Fibroblast of mammary gland (primary cell): ENCODE data around the gene TUBB.
A peak's percentile ranks its signal among the peaks of the same experiment; 100 is the strongest.
"Not testable (repeated sequence)": the region's sequence is repeated elsewhere in the genome, so short reads cannot be mapped to it uniquely, and the experiment has no call there.

ENCODE experiments used
- DNase-seq: peaks from one replicate; pipeline ENCODE4 v3.0.0-alpha.2; 2010; ENCODE audit warnings: low read depth
- H3K4me3 ChIP-seq: 2 replicates; pipeline ENCODE4 v1.5.1; 2011; ENCODE audit warnings: low read depth, mild to moderate bottlenecking, low read length, moderate library complexity; ENCODE audit not compliant: control insufficient read depth
- TF ChIP-seq, protein P1 (sequence below): conservative IDR thresholded peaks from 2 replicates; pipeline ENCODE4 v1.5.1; 2011; ENCODE audit warnings: low read depth, low read length, inconsistent platforms; ENCODE audit not compliant: control insufficient read depth, insufficient read depth

TUBB gene

DNA sequence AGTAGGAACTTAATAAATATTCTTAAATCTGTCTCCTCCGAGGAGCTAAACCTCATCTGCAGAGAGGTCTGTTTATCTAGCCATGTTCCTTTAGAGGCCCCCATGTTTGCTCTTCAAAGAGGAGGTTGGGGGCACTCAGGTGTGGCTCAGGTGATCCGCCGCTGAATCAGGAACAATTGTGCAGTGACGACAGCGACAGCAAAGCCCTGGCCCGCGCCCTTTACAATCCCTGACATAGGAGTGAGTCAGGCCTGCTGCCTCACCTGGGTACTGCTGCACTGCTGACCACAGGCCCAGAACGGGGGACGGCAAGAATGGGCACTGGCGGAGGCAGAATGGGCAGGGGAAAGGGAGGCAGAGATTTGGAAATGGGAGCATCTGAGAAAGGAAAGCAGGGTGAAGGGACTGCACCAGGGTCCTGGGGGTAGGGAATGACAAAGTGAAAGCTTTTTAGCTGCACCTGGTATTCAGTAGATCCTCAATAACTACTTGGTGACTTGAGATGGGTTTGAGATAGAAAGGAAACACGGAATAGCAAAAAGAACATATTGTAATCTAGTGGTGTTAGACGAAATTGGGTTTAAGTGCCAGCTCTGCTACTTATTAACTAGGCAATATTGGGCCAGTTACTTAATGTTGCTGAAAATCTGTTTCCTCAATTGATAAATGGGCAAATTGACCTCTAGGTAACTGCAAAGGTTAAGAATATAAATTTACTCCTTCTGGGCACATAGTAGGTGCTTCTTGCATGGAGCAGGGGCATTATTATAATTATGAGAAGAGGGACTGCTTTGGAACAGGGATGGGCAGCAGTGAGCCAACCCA, 29.6 kb downstream of the TUBB start:
- TF ChIP-seq, protein P1, sequence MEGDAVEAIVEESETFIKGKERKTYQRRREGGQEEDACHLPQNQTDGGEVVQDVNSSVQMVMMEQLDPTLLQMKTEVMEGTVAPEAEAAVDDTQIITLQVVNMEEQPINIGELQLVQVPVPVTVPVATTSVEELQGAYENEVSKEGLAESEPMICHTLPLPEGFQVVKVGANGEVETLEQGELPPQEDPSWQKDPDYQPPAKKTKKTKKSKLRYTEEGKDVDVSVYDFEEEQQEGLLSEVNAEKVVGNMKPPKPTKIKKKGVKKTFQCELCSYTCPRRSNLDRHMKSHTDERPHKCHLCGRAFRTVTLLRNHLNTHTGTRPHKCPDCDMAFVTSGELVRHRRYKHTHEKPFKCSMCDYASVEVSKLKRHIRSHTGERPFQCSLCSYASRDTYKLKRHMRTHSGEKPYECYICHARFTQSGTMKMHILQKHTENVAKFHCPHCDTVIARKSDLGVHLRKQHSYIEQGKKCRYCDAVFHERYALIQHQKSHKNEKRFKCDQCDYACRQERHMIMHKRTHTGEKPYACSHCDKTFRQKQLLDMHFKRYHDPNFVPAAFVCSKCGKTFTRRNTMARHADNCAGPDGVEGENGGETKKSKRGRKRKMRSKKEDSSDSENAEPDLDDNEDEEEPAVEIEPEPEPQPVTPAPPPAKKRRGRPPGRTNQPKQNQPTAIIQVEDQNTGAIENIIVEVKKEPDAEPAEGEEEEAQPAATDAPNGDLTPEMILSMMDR: no peak
- DNase-seq: no peak
- no peak overlapping the region for H3K4me3 ChIP-seq

DNA sequence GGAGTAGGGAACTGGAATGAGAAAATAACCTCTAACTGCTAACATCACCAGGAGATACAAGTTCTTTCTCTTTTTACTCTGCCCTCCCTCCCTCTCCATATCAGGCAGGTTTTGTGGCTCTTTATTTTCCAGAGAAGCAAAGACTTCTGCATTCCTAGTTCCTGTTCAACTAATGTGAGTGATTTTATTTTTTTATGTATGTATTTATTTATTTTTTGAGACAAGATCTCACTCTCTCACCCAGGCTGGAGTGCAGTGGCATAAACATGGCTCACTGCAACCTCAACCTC, 30.2 kb downstream of the TUBB start:
- DNase-seq: no peak
- TF ChIP-seq, protein P1: no peak
- H3K4me3 ChIP-seq: no peak overlapping the region

DNA sequence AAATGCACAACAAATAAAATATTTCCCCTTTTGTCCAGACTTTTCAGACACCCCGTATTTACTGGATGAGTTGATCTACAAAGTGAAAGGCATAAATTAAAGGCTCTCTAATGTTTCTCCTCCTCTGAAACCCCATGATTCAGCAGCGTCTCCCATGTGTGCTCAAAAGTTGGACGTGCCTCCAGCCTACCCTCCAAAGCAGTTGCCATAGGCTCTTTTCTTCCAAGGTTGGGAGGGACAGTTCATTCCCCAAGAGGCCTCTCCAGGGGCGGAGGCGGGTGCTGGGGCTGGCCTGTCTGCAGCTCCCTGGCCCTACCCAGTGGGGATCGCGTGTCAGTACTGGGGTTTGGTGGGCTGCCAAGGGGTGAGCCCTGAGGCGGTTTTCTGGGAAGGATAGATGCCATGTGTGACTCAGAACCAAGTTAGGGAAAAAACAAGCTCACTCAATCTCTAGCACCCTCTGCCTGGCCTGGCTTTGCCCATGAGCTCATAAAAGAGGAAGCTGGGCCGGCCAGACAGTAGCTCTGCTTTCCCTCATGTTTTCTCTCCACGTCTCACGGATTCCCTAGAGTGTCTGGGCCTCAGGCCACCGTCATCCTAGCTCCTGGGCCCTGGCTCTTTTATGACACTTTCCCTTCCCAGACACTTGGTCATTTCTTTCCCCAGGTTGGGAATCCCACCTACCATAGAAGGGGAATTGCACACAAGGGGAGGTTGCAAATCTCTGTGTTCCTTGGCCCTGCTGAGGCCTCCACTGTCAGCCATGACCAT, 32.2 kb downstream of the TUBB start:
- TF ChIP-seq, protein P1: peak; percentile 9
- peak; percentile 100 for DNase-seq
- no peak overlapping the region for H3K4me3 ChIP-seq

DNA sequence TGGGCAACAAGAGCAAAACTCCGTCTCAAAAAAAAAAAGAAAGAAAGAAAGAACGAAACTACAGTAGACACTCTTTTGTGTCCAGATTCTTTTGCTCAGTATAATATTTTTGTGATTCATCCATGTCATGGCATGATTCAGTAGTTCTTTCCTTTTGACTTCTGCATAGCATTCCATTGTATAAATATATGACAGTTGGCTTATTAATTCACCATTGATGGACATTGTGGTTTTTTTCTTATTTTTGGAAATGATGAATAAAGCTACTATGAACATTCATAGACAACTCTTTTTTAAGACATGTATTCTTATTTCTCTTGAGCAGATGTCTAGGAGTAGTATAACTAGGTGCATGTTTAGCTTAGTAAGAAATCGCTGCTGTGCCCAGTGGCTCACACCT, 34.5 kb downstream of the TUBB start:
- DNase-seq: peak; percentile 71

DNA sequence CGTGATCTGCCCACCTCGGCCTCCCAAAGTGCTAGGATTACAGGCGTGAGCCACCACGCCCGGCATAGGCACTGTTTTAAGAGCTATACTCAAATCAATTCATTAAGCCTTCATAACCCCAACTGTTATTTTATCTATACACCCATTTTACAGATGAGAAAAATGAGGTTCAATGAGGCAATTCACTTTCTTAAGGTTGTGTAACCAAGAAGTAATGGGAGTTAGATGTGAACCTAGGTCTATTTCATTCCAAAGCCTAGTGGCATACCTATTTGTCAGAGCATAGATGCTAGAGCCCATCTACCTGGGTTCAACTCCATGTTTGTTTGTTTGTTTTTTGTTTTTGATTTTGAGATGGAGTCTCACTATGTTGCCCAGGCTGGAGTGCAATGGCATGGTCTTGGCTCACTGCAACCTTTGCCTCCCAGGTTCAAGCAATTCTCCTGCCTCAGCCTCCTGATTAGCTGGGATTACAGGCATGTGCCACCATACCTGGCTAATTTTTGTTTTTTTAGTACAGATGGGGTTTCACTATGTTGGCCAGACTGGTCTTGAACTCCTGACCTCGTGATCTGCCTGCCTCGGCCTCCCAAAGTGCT, 36.4 kb downstream of the TUBB start:
- DNase-seq, H3K4me3 ChIP-seq: not testable (repeated sequence)

More for the DNA sequence above, 34.5 kb downstream of the TUBB start:
- no peak overlapping the region for H3K4me3 ChIP-seq
- TF ChIP-seq, protein P1: no peak

DNA sequence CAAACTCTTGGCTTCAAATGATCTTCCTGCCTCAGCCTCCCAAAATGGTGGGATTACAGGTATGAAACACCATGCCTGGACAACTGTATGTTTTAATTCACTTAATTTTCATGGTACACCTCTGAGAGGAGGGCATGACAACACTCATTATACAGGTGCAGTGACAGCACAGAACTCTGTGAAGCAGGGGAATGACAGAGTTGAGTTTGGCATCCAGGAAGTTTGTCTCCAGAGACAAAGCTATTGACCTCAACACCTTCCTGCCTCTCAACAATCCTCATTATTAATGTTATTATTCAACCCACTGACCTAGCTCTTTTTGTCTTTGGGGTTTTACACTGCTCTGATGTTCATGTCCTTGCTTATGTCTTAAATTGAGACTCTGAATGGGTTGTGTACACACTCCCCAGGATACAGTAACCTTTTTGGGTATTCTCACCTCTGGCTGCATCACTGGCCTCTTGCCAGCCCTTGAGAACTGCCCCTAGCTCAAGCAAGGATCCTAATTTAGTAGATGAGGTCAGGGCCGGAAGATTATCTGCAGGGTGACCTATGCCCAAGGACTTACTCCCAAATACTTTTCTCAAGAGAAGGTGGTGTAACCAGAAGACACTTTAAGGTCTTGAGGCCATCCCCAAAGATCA, 37.2 kb downstream of the TUBB start:
- TF ChIP-seq, protein P1: no peak
- no peak for DNase-seq
- no peak overlapping the region for H3K4me3 ChIP-seq
